Glutamatergic neuron (in vitro differentiated cells): ENCODE data around the gene MIB2. TPM values are rescaled to one million over a fixed set of nuclear protein-coding genes. Genes with fewer than 3 reads are reported as not detected.

Source experiments
- DNase-seq: peaks from one replicate; pipeline ENCODE4 v3.0.0; 2022
- H3K27ac Mint-ChIP-seq: one replicate; pipeline ENCODE4 v1.8.0; 2020; ENCODE audit warnings: mild to moderate bottlenecking, mixed read lengths, inconsistent platforms; ENCODE audit not compliant: unreplicated experiment
- H3K27me3 Mint-ChIP-seq: one replicate; pipeline ENCODE4 v1.8.0; 2020; ENCODE audit warnings: mild to moderate bottlenecking, moderate library complexity, mixed read lengths, inconsistent platforms; ENCODE audit not compliant: unreplicated experiment
- H3K36me3 Mint-ChIP-seq: one replicate; pipeline ENCODE4 v1.8.0; 2020; ENCODE audit warnings: mild to moderate bottlenecking, mixed read lengths, inconsistent platforms; ENCODE audit not compliant: unreplicated experiment
- H3K4me1 Mint-ChIP-seq: one replicate; pipeline ENCODE4 v1.8.0; 2020; ENCODE audit warnings: mild to moderate bottlenecking, low read depth, mixed read lengths, inconsistent platforms; ENCODE audit not compliant: unreplicated experiment
- H3K4me3 Mint-ChIP-seq: one replicate; pipeline ENCODE4 v1.8.0; 2020; ENCODE audit warnings: mild to moderate bottlenecking, mixed read lengths, inconsistent platforms; ENCODE audit not compliant: unreplicated experiment
- H3K9me3 Mint-ChIP-seq: one replicate; pipeline ENCODE4 v1.8.0; 2020; ENCODE audit warnings: mild to moderate bottlenecking, moderate library complexity, mixed read lengths, inconsistent platforms; ENCODE audit not compliant: unreplicated experiment
- CTCF ChIP-seq: fragments of 200-600 bp; sonication (generic); IDR thresholded peaks from one replicate; pipeline ENCODE4 v1.5.0; 2021; ENCODE audit not compliant: partially characterized antibody, unreplicated experiment
- total RNA-seq: library from RNA; stranded (reverse); fragmentation: NEBNext Ultra II Directional; extraction: Animal tissue kit (Norgen Biotek cat#: 25700); gene quantifications from one replicate; pipeline ENCODE4 v1.2.1, GENCODE V29; 2021; ENCODE audit not compliant: unreplicated experiment

Gene MIB2
- total RNA-seq, 1 donor from 2014 or later: 77.7 TPM

GRCh38 chr1:1622788-1623094 is 7.4 kb downstream of the MIB2 start:
- Mint-ChIP-seq H3K36me3 (no peaks in the 10 kb centered on the region), H3K27me3 (peaks cover 21% of the 10 kb centered on the region), H3K4me3 (peak overlapping the region; percentile 65), H3K4me1 (peaks cover 10% of the 10 kb centered on the region), H3K9me3 (peaks cover 13% of the 10 kb centered on the region), H3K27ac (peak overlapping the region; percentile 46)
- no peak for DNase-seq
- no peak for TF ChIP-seq CTCF

- no peak for DNase-seq
- TF ChIP-seq CTCF: no peak
- Mint-ChIP-seq H3K27ac (no peak overlapping the region), H3K27me3 (peaks cover 22% of the 10 kb centered on the region), H3K4me1 (peaks cover 10% of the 10 kb centered on the region), H3K36me3 (no peaks in the 10 kb centered on the region), H3K9me3 (peaks cover 13% of the 10 kb centered on the region), H3K4me3 (no peak overlapping the region)
Observed at GRCh38 chr1:1623181-1623630, 7.9 kb downstream of the MIB2 start.

GRCh38 chr1:1623631-1624442 is 8.5 kb downstream of the MIB2 start:
- H3K27ac Mint-ChIP-seq: no peak overlapping the region
- H3K36me3 Mint-ChIP-seq: no peaks in the 10 kb centered on the region
- peaks cover 10% of the 10 kb centered on the region for H3K4me1 Mint-ChIP-seq
- no peak overlapping the region for H3K4me3 Mint-ChIP-seq
- no peak for DNase-seq
- H3K9me3 Mint-ChIP-seq: peaks cover 13% of the 10 kb centered on the region
- TF ChIP-seq CTCF: no peak
- peaks cover 22% of the 10 kb centered on the region for H3K27me3 Mint-ChIP-seq

- Mint-ChIP-seq H3K4me3 (no peak overlapping the region), H3K27ac (peak overlapping the region; percentile 62), H3K4me1 (peaks cover 10% of the 10 kb centered on the region), H3K36me3 (no peaks in the 10 kb centered on the region), H3K27me3 (peaks cover 20% of the 10 kb centered on the region), H3K9me3 (peaks cover 14% of the 10 kb centered on the region)
- TF ChIP-seq CTCF: no peak
- DNase-seq: peak; percentile 65
Observed at GRCh38 chr1:1624443-1625403, 9.4 kb downstream of the MIB2 start.
